HepG2 (cell line): ENCODE measurements around the gene CCDC9B. TPM values are rescaled to one million over a fixed set of nuclear protein-coding genes. Genes with fewer than 3 reads are reported as not detected.

ENCODE experiments used
- JUNB ChIP-seq: sonication (generic); formaldehyde crosslinking; IDR thresholded peaks from 2 replicates; pipeline ENCODE4 v1.8.0; 2022; ENCODE audit warnings: missing genetic modification reagents, mild to moderate bottlenecking, borderline replicate concordance
- KDM5B ChIP-seq: sonication (generic); formaldehyde crosslinking; IDR thresholded peaks from 2 replicates; pipeline ENCODE4 v1.4.0; 2020; ENCODE audit warnings: missing genetic modification reagents, mild to moderate bottlenecking, borderline replicate concordance
- POLR2AphosphoS2 ChIP-seq: IDR thresholded peaks from 2 replicates; pipeline ENCODE4 v1.6.1; 2011; ENCODE audit warnings: low read depth, low read length, improper control_type of control experiment
- REST ChIP-seq, 2 experiments: IDR thresholded peaks; 2 replicates each; pipeline ENCODE4 v1.6.1; 2011 to 2012; ENCODE audit warnings: low read length in 2 of 2, borderline replicate concordance in 1 of 2, low read depth in 1 of 2, mild to moderate bottlenecking in 1 of 2, moderate library complexity in 1 of 2
- ZNF407 ChIP-seq: sonication (generic); formaldehyde crosslinking; IDR thresholded peaks from one replicate; pipeline ENCODE4 v1.5.1; 2020; ENCODE audit warnings: mild to moderate bottlenecking, missing genetic modification reagents; ENCODE audit errors: not compliant biosample characterization
- ZNF776 ChIP-seq: sonication (generic); formaldehyde crosslinking; IDR thresholded peaks from 2 replicates; pipeline ENCODE4 v1.4.0; 2020; ENCODE audit warnings: mild to moderate bottlenecking, missing genetic modification reagents
- ZNF841 ChIP-seq: sonication (generic); formaldehyde crosslinking; IDR thresholded peaks from 2 replicates; pipeline ENCODE4 v1.8.1; 2023; ENCODE audit warnings: missing genetic modification reagents, borderline replicate concordance
- polyA plus RNA-seq, 8 experiments: library from polyadenylated mRNA; depleted of rRNA in 3 of 8; stranded (reverse) in 7 of 8; unstranded in 1 of 8; fragments of >200 nt; fragmentation: Illumina TruSeq in 4 of 8; extraction: Trizol in 4 of 8; gene quantifications; 2 replicates each; pipeline versions ENCODE4 v1.2.1 to v1.2.3, GENCODE V29; 2011 to 2016; ENCODE audit warnings: low read depth in 4 of 8, missing spikeins in 1 of 8, mixed read lengths in 1 of 8; ENCODE audit not compliant: insufficient read depth in 1 of 8
- total RNA-seq, 5 experiments: library from RNA; depleted of rRNA; stranded (reverse); fragments of >200 nt; fragmentation: Illumina TruSeq; extraction: Trizol; gene quantifications; 2 replicates each; pipeline ENCODE4 v1.2.3, GENCODE V29; 2016; ENCODE audit warnings: low read depth in 1 of 5

CCDC9B gene
- total and polyA plus RNA-seq, 2 of the 13 experiments (the other 11 are each of a cell fraction or from before 2014, with no cell fraction given): 0.98 to 1.6 TPM

GRCh38 chr15:40367686-40368611, 27.2 kb upstream of the CCDC9B start (continued):
- TF ChIP-seq REST (IDR thresholded peaks at IDR 0.05; ENCODE audit: borderline replicate concordance in 1 of 2, low read depth in 1 of 2, low read length in 2 of 2) (no peak), ZNF841 (peak; percentile 93), ZNF407 (CRISPR knock-in tag) (peak; percentile 89), JUNB (CRISPR knock-in tag) (peak; percentile 73; the same call in 1 of the 2 replicates), KDM5B (CRISPR knock-in tag) (peak; percentile 98), POLR2AphosphoS2 (no peak), ZNF776 (CRISPR knock-in tag) (peak; percentile 99)
